HL-60 (cell line): ENCODE results near the gene DGUOK.

Experiments used
- CTCF ChIP-seq: IDR thresholded peaks from one replicate; pipeline ENCODE4 v1.5.1; 2011; ENCODE audit warnings: low read length, control low read depth, inconsistent platforms; ENCODE audit not compliant: insufficient read depth
- GABPA ChIP-seq: IDR thresholded peaks from 2 replicates; pipeline ENCODE4 v1.6.1; 2012; ENCODE audit warnings: low read depth
- POLR2AphosphoS5 ChIP-seq: IDR thresholded peaks from 2 replicates; pipeline ENCODE4 v1.6.1; 2012; ENCODE audit warnings: low read depth

GRCh38 chr2:73997813-73998212 lies 71.1 kb downstream of the DGUOK start:
- TF ChIP-seq CTCF (no peak), POLR2AphosphoS5 (no peak), GABPA (no peak)
